H9 (cell line): ENCODE measurements around the gene TUBGCP6. TPM values are rescaled to one million over a fixed set of nuclear protein-coding genes. Genes with fewer than 3 reads are reported as not detected.

Experiments used
- DNase-seq: peaks from one replicate; pipeline ENCODE4 v3.0.0-alpha.2; 2017
- H2AFZ ChIP-seq: one replicate; pipeline ENCODE4 v1.6.1; 2013; ENCODE audit warnings: mild to moderate bottlenecking, low read length, control low read depth, moderate library complexity
- H2AK5ac ChIP-seq: 2 replicates; pipeline ENCODE4 v1.6.1; 2013; ENCODE audit warnings: low read length, control low read depth, mixed read lengths; ENCODE audit not compliant: insufficient read length
- H2BK120ac ChIP-seq: one replicate; pipeline ENCODE4 v1.6.1; 2013; ENCODE audit warnings: low read depth, mild to moderate bottlenecking, low read length, control low read depth, inconsistent platforms; ENCODE audit not compliant: poor library complexity, severe bottlenecking
- H2BK12ac ChIP-seq: 2 replicates; pipeline ENCODE4 v1.6.1; 2013; ENCODE audit warnings: low read length, control low read depth, mixed read lengths, low read depth; ENCODE audit not compliant: insufficient read length
- H2BK15ac ChIP-seq: 2 replicates; pipeline ENCODE4 v1.6.1; 2013; ENCODE audit warnings: low read depth, low read length, control low read depth
- H2BK20ac ChIP-seq: one replicate; pipeline ENCODE4 v1.6.1; 2013; ENCODE audit warnings: low read depth, mild to moderate bottlenecking, low read length, control low read depth, inconsistent platforms; ENCODE audit not compliant: poor library complexity, severe bottlenecking
- H2BK5ac ChIP-seq: 2 replicates; pipeline ENCODE4 v1.6.1; 2013; ENCODE audit warnings: low read length, control low read depth, mixed read lengths; ENCODE audit not compliant: insufficient read length
- H3K14ac ChIP-seq: 2 replicates; pipeline ENCODE4 v1.6.1; 2013; ENCODE audit warnings: low read length, control low read depth; ENCODE audit not compliant: insufficient read depth
- H3K18ac ChIP-seq: 2 replicates; pipeline ENCODE4 v1.6.1; 2013; ENCODE audit warnings: low read depth, mild to moderate bottlenecking, mixed read lengths, low read length, control low read depth; ENCODE audit not compliant: insufficient read length
- H3K23ac ChIP-seq: 2 replicates; pipeline ENCODE4 v1.6.1; 2013; ENCODE audit warnings: low read length, control low read depth, mixed read lengths, low read depth; ENCODE audit not compliant: insufficient read length
- H3K23me2 ChIP-seq: 2 replicates; pipeline ENCODE4 v1.6.1; 2013; ENCODE audit warnings: low read depth, mild to moderate bottlenecking, mixed read lengths, low read length, control low read depth; ENCODE audit not compliant: insufficient read length, poor library complexity, severe bottlenecking
- H3K27ac ChIP-seq: 2 replicates; pipeline ENCODE4 v1.5.1; 2013; ENCODE audit warnings: low read length, control low read depth, mixed read lengths, low read depth; ENCODE audit not compliant: insufficient read length
- H3K27me3 ChIP-seq: 2 replicates; pipeline ENCODE4 v1.6.1; 2013; ENCODE audit warnings: low read length, control low read depth, inconsistent platforms; ENCODE audit not compliant: insufficient read depth
- H3K4ac ChIP-seq: 2 replicates; pipeline ENCODE4 v1.6.1; 2013; ENCODE audit warnings: low read depth, mild to moderate bottlenecking, control low read depth, inconsistent platforms, low read length, moderate library complexity
- H3K4me1 ChIP-seq: 2 replicates; pipeline ENCODE4 v1.6.1; 2013; ENCODE audit warnings: low read length, control low read depth, inconsistent platforms; ENCODE audit not compliant: insufficient read depth
- H3K4me2 ChIP-seq: 2 replicates; pipeline ENCODE4 v1.6.1; 2013; ENCODE audit warnings: low read length, control low read depth, mixed read lengths; ENCODE audit not compliant: insufficient read length, insufficient read depth
- H3K56ac ChIP-seq: 2 replicates; pipeline ENCODE4 v1.6.1; 2013; ENCODE audit warnings: low read depth, mild to moderate bottlenecking, mixed read lengths, low read length, control low read depth; ENCODE audit not compliant: insufficient read length
- H3K79me1 ChIP-seq: 2 replicates; pipeline ENCODE4 v1.6.1; 2013; ENCODE audit warnings: low read depth, mild to moderate bottlenecking, moderate library complexity, low read length, control low read depth, inconsistent platforms; ENCODE audit not compliant: insufficient read depth, poor library complexity, severe bottlenecking
- H3K79me2 ChIP-seq: 2 replicates; pipeline ENCODE4 v1.6.1; 2013; ENCODE audit warnings: low read length, control low read depth, inconsistent platforms; ENCODE audit not compliant: insufficient read depth
- H3K9ac ChIP-seq: 2 replicates; pipeline ENCODE4 v1.6.1; 2013; ENCODE audit warnings: low read length, control low read depth, mixed read lengths; ENCODE audit not compliant: insufficient read length; ENCODE audit errors: extremely low read depth
- H3K9me3 ChIP-seq: one replicate; pipeline ENCODE4 v1.6.1; 2013; ENCODE audit warnings: low read depth, low read length, inconsistent platforms; ENCODE audit not compliant: control insufficient read depth
- H3T11ph ChIP-seq: one replicate; pipeline ENCODE4 v1.6.1; 2013; ENCODE audit warnings: mild to moderate bottlenecking, low read length, control low read depth, inconsistent platforms
- H4K20me1 ChIP-seq: one replicate; pipeline ENCODE4 v1.6.1; 2013; ENCODE audit not compliant: control insufficient read depth, insufficient read length, insufficient read depth
- H4K5ac ChIP-seq: 2 replicates; pipeline ENCODE4 v1.6.1; 2013; ENCODE audit warnings: low read depth, mild to moderate bottlenecking, mixed read lengths, low read length, control low read depth; ENCODE audit not compliant: insufficient read length
- H4K8ac ChIP-seq: replicated peaks from 2 replicates; pipeline ENCODE4 v1.6.1; 2013; ENCODE audit warnings: low read length, control low read depth, mixed read lengths, low read depth; ENCODE audit not compliant: insufficient read length
- H4K91ac ChIP-seq: 2 replicates; pipeline ENCODE4 v1.6.1; 2013; ENCODE audit warnings: low read depth, mild to moderate bottlenecking, moderate library complexity, mixed read lengths, low read length, control low read depth; ENCODE audit not compliant: insufficient read length
- H3K27ac Mint-ChIP-seq, 3 experiments: 2 replicates in 2 of 3; 3 replicates in 1 of 3; pipeline ENCODE4 v1.8.0; 2020 to 2021; ENCODE audit warnings: mixed read lengths in 3 of 3, mild to moderate bottlenecking in 1 of 3, moderate library complexity in 1 of 3
- H3K27me3 Mint-ChIP-seq: 2 replicates; pipeline ENCODE4 v1.8.0; 2021; ENCODE audit warnings: low read depth, mild to moderate bottlenecking, moderate library complexity, mixed read lengths
- H3K36me3 Mint-ChIP-seq, 3 experiments: 2 replicates in 2 of 3; 3 replicates in 1 of 3; pipeline ENCODE4 v1.8.0; 2020 to 2021; ENCODE audit warnings: low read depth in 3 of 3, mixed read lengths in 3 of 3; ENCODE audit not compliant: insufficient read depth in 1 of 3
- H3K4me1 Mint-ChIP-seq, 2 experiments: 2 replicates each; pipeline ENCODE4 v1.8.0; 2020; ENCODE audit warnings: mixed read lengths in 2 of 2
- H3K4me3 Mint-ChIP-seq, 2 experiments: 2 replicates in 1 of 2; 3 replicates in 1 of 2; pipeline ENCODE4 v1.8.0; 2020 to 2021; ENCODE audit warnings: mild to moderate bottlenecking in 2 of 2, mixed read lengths in 2 of 2, moderate library complexity in 1 of 2
- H3K9me3 Mint-ChIP-seq, 2 experiments: 2 replicates in 1 of 2; 3 replicates in 1 of 2; pipeline ENCODE4 v1.8.0; 2020; ENCODE audit warnings: mild to moderate bottlenecking in 2 of 2, mixed read lengths in 2 of 2, moderate library complexity in 1 of 2
- CTCF ChIP-seq: fragments of 200-600 bp; sonication (generic); conservative IDR thresholded peaks from 3 replicates; pipeline ENCODE4 v1.8.0; 2021; ENCODE audit warnings: antibody characterized with exemption, mild to moderate bottlenecking
- WGBS: extraction: QIAGEN DNeasy Blood & Tissue Kit; methylation state at CpG from one replicate; pipeline ENCODE4 v1.1.7; 2013; ENCODE audit warnings: missing lambda C conversion rate, low lambda C conversion rate, mixed read lengths; ENCODE audit not compliant: insufficient read length; ENCODE audit errors: extremely low coverage; 5-methylcytosine and 5-hydroxymethylcytosine counted together
- total RNA-seq: library from RNA; stranded (reverse); gene quantifications from 2 replicates; pipeline ENCODE4 v1.2.1, GENCODE V29; 2021

TUBGCP6 gene
- total RNA-seq, 1 experiment from 2014 or later = 29.0 TPM

- no peaks in the 10 kb centered on the region for H3K9me3 ChIP-seq
- WGBS = no CpG with 5 or more reads among the region's 11 CpGs
- no peaks in the 10 kb centered on the region for H3K4me1 ChIP-seq
- H3K27ac Mint-ChIP-seq = no peak overlapping the region
- no peaks in the 10 kb centered on the region for H3K79me2 ChIP-seq
- no peaks in the 10 kb centered on the region for H3K9me3 Mint-ChIP-seq
- H3K56ac ChIP-seq = no peak overlapping the region
- no peak overlapping the region for H3K18ac ChIP-seq
- H3K4ac ChIP-seq = no peak overlapping the region
- H3K23me2 ChIP-seq = peaks cover 8% of the 10 kb centered on the region
- no peak overlapping the region for H2BK5ac ChIP-seq
- no peak overlapping the region for H2AK5ac ChIP-seq
- no peak for TF ChIP-seq CTCF
- no peak overlapping the region for H3K9ac ChIP-seq
- H3K27me3 Mint-ChIP-seq = peaks cover 46% of the 10 kb centered on the region
- peak overlapping the region; percentile 57 to 68 for H3K4me3 Mint-ChIP-seq
- no peak for DNase-seq
- H2BK12ac ChIP-seq = no peak overlapping the region
- no peak overlapping the region for H2BK120ac ChIP-seq
- no peaks in the 10 kb centered on the region for H3K36me3 Mint-ChIP-seq
- H3K23ac ChIP-seq = no peak overlapping the region
- H2BK20ac ChIP-seq = no peak overlapping the region
- no peak overlapping the region; the same call in 1 of the 2 replicates for H3K14ac ChIP-seq
- no peak overlapping the region for H4K8ac ChIP-seq
- H2BK15ac ChIP-seq = no peak overlapping the region
- no peaks in the 10 kb centered on the region for H3K79me1 ChIP-seq
- H3K4me2 ChIP-seq = peak overlapping the region; percentile 59
- H3K4me1 Mint-ChIP-seq = peaks cover 8 to 12% of the 10 kb centered on the region in 2 experiments
- H2AFZ ChIP-seq = no peak overlapping the region
- H3K27me3 ChIP-seq = no peaks in the 10 kb centered on the region
- no peak overlapping the region for H4K91ac ChIP-seq
- H3K27ac ChIP-seq = no peak overlapping the region
- H3T11ph ChIP-seq = no peak overlapping the region
- no peak overlapping the region for H4K5ac ChIP-seq
- no peaks in the 10 kb centered on the region for H4K20me1 ChIP-seq
These were observed 15.6 kb upstream of the TUBGCP6 start for GRCh38 chr22:50260434-50260800.
